Heart left ventricle (tissue), 16 donors: ENCODE data around the gene C17orf107. TPM values are rescaled to one million over a fixed set of nuclear protein-coding genes. Genes with fewer than 3 reads are reported as not detected.

Experiments
- ATAC-seq, 4 donors: fragments of 200-7000 bp; cut with Tn5 transposase; one replicate each; pipeline ENCODE4 v1.9.1; 2020 to 2022; ENCODE audit warnings: moderate library complexity in 4 of 4, mild to moderate bottlenecking in 3 of 4, moderate number of reproducible peaks in 1 of 4
- DNase-seq, 5 donors: peaks; one replicate each; pipeline ENCODE4 v3.0.0-alpha.2; 2020
- H3K27ac ChIP-seq, 12 donors: fragments of 200-600 bp; sonication (generic) in 4 of 12; one replicate each; pipeline versions ENCODE4 v1.5.0 to v1.8.0; 2016 to 2022; ENCODE audit warnings: mild to moderate bottlenecking in 2 of 12
- H3K27me3 ChIP-seq, 9 donors: fragments of 200-600 bp; sonication (generic) in 2 of 9; one replicate each; pipeline versions ENCODE4 v1.5.1 to v1.8.0; 2016 to 2022; ENCODE audit warnings: mild to moderate bottlenecking in 3 of 9
- H3K36me3 ChIP-seq, 9 donors: fragments of 200-600 bp; sonication (generic) in 2 of 9; one replicate each; pipeline versions ENCODE4 v1.5.0 to v1.8.0; 2018 to 2022; ENCODE audit warnings: mild to moderate bottlenecking in 2 of 9
- H3K4me1 ChIP-seq, 12 donors: fragments of 200-600 bp; sonication (generic) in 4 of 12; one replicate each; pipeline versions ENCODE4 v1.5.0 to v1.8.0; 2016 to 2022; ENCODE audit warnings: mild to moderate bottlenecking in 3 of 12
- H3K4me3 ChIP-seq, 12 donors: fragments of 200-600 bp; sonication (generic) in 4 of 12; one replicate each; pipeline versions ENCODE4 v1.5.0 to v1.8.0; 2017 to 2022; ENCODE audit warnings: mild to moderate bottlenecking in 9 of 12, moderate library complexity in 4 of 12
- H3K9me3 ChIP-seq, 12 donors: fragments of 200-600 bp; sonication (generic) in 4 of 12; one replicate each; pipeline versions ENCODE4 v1.5.0 to v1.8.0; 2016 to 2022; ENCODE audit warnings: mild to moderate bottlenecking in 1 of 12
- CTCF ChIP-seq, 12 donors: fragments of 200-600 bp; sonication (generic) in 4 of 12; IDR thresholded peaks; one replicate each; pipeline versions ENCODE4 v1.5.0 to v1.8.0; 2018 to 2022; ENCODE audit warnings: antibody characterized with exemption in 12 of 12, mild to moderate bottlenecking in 5 of 12
- POLR2A ChIP-seq, 2 donors: fragments of 450-650 bp; IDR thresholded peaks; one replicate each; pipeline ENCODE4 v1.6.1; 2017; ENCODE audit warnings: antibody characterized with exemption in 2 of 2, mild to moderate bottlenecking in 2 of 2, moderate library complexity in 2 of 2
- WGBS, 4 donors: extraction: QIAGEN DNeasy Blood & Tissue Kit in 2 of 4; methylation state at CpG; one replicate each; pipeline versions ENCODE4 v1.1.5 to v1.1.7; 2013 to 2018; 5-methylcytosine and 5-hydroxymethylcytosine counted together
- intact Hi-C, 10 donors: fragments of 100-400 bp; cut with DNase I; formaldehyde crosslinking; loops; one replicate each; pipeline versions ENCODE4 v1.11.1 to v1.14.2; 2022
- polyA plus RNA-seq, 2 donors: library from polyadenylated mRNA; stranded (reverse); fragments of 200-250 nt; gene quantifications; one replicate each; pipeline ENCODE4 v1.2.3, GENCODE V29; 2013
- total RNA-seq, 9 donors: library from RNA; depleted of rRNA in 2 of 9; stranded (reverse); fragments of >200 nt in 2 of 9; fragmentation: NEBNext Ultra II Directional in 3 of 9; extraction: Animal tissue kit (Norgen Biotek cat#: 25700) in 3 of 9; gene quantifications; one replicate each; pipeline versions ENCODE4 v1.1.0 to v1.2.4, GENCODE V29; 2016 to 2023
- donor health status: ischemic (EF 13 %, LVEDD 7.1; RV severe dilation, severe dysfunction).
- donor health status: healthy with polysubstance abuse.
- donor health status: DM: no; HTN: yes; CAD: no.
- donor health status: DM: no; HTN: no; CAD: no.
- donor health status: ischemic (EF 25% LVEDD 6.9; RV normal size, moderate dysfunction).
- donor health status: ischemic (EF 25% LVEDD 5.7; RV mildly dilated, moderate dysfunction).
- donor health status: healthy.
- donor health status: DM: yes; HTN: yes; CAD: no.
- donor health status: ischemic (EF 35%, LVEDD 5.7; RV mildly dilated, moderate dysfunction).
- donor health status: nonischemic (EF 11% LVEDD 7.7; RV severe dilation, severe dysfunction).
- donor health status: DM: yes; HTN: yes; CAD: no.
- donor health status: PGD.
- donor health status: ischemic (EF 29% LVEDD 5.4; RV normal size, mild dysfunction).
- donor health status: nonischemic (EF 23%, LVEDD 6.1; RV moderate dilation, normal function).

Gene C17orf107
- total and polyA plus RNA-seq, 11 donors = 0.07 to 1.3 (median 0.46) TPM

DNA sequence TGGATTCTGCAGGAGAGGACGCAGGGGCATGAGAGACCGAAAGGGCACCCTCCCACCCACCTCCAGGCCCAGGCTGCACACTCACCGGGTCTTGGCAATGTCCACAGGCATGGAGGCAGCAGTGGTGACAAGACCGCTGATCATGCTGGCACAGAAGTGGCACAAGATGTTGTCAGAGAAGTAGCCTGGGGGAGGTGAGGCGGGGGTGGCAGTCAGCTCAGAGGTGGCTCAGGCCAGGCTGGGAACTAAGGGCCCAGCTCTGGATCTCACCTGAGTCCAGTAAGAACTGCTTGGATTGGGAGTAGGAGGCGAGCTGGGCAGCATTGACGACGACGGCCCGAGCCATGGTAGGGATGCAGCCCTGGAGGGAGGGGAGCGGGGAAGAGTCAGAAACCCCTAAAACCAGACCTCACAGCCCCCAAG lies 38.7 kb downstream of the C17orf107 start:
- intact Hi-C loops = loop anchor here in 5 of 10 donors (5.0 to 10.0 kb wide), 5 partner anchors 34 to 59 kb away; partner anchors contain the start of genes CAMTA2 (in 3 of the 5), INCA1 (in 1 of the 5) and KIF1C (in 1 of the 5)
- 80 to 85% (median 82%) methylated on average over 10 to 11 of the region's 11 CpGs for WGBS, 4 donors
- ATAC-seq (no peak), DNase-seq (no peak)
- Histone ChIP-seq H3K9me3 (no peaks in the 10 kb centered on the region), H3K27ac (peak overlapping the region in 9 of 12 donors; percentile 91 to 99 (median 97)), H3K36me3 (peaks cover 0 to 49% (median 34%) of the 10 kb centered on the region in 9 donors), H3K27me3 (no peaks in the 10 kb centered on the region), H3K4me3 (peak overlapping the region in 5 of 12 donors; percentile 85 to 98 (median 88)), H3K4me1 (peaks cover 9 to 54% (median 36%) of the 10 kb centered on the region in 12 donors)
- TF ChIP-seq CTCF (IDR thresholded peaks at IDR 0.05) = no peak
- no peak for TF ChIP-seq POLR2A (IDR thresholded peaks at IDR 0.05)

- peak in 1 of 4 donors; percentile 0 for ATAC-seq
- Histone ChIP-seq H3K27ac (peak overlapping the region; percentile 78 to 100 (median 97)), H3K36me3 (peaks cover 0 to 58% (median 43%) of the 10 kb centered on the region in 9 donors), H3K4me1 (peaks cover 9 to 55% (median 35%) of the 10 kb centered on the region in 12 donors), H3K27me3 (no peaks in the 10 kb centered on the region), H3K4me3 (peak overlapping the region; percentile 76 to 98 (median 88)), H3K9me3 (no peaks in the 10 kb centered on the region)
- peak in 2 of 5 donors; percentile 53 to 60 for DNase-seq
- intact Hi-C loops = loop anchor here in 5 of 10 donors (5.0 to 10.0 kb wide), 5 partner anchors 33 to 58 kb away; partner anchors contain the start of genes CAMTA2 (in 3 of the 5), INCA1 (in 1 of the 5) and KIF1C (in 1 of the 5)
- TF ChIP-seq CTCF (IDR thresholded peaks at IDR 0.05) (no peak), POLR2A (IDR thresholded peaks at IDR 0.05) (no peak)
- 41 to 51% (median 46%) methylated on average over 19 of the region's 19 CpGs for whole genome bisulfite sequencing, 4 donors
Observed at GRCh38 chr17:4938688-4939545, 39.6 kb downstream of the C17orf107 start.

DNA sequence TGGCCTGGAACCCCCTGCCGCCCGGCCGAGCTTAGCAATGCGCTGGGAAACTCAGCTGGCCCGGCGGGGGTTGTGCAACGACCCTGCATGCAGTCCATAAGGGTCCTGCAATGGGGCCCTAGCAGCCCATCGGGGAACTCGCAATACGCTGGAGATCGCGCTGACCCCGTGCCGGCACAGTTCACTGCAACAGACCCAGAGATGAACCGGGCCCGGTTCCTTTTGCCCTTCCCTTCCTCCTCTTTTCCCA lies 40.1 kb downstream of the C17orf107 start:
- Histone ChIP-seq H3K36me3 (peaks cover 0 to 63% (median 48%) of the 10 kb centered on the region in 9 donors), H3K4me3 (peak overlapping the region; percentile 76 to 98 (median 88)), H3K27me3 (no peaks in the 10 kb centered on the region), H3K27ac (peak overlapping the region; percentile 78 to 100 (median 97)), H3K4me1 (peaks cover 9 to 55% (median 32%) of the 10 kb centered on the region in 12 donors), H3K9me3 (no peaks in the 10 kb centered on the region)
- intact Hi-C loops = loop anchor here in 5 of 10 donors (5.0 to 10.0 kb wide), 5 partner anchors 33 to 58 kb away; partner anchors contain the start of genes CAMTA2 (in 3 of the 5), INCA1 (in 1 of the 5) and KIF1C (in 1 of the 5)
- WGBS, 4 donors = 0 to 1% (median 0%) methylated on average over 6 to 16 of the region's 16 CpGs
- peak in 2 of 5 donors; percentile 56 to 79 for DNase-seq
- TF ChIP-seq CTCF (IDR thresholded peaks at IDR 0.05) (no peak), POLR2A (IDR thresholded peaks at IDR 0.05) (no peak)
- peak in 1 of 4 donors; percentile 3 for ATAC-seq
